ENCODE measurements around the gene GPR39. TPM values are rescaled to one million over a fixed set of nuclear protein-coding genes. Genes with fewer than 3 reads are reported as not detected.

GPR39 gene
- total and polyA plus RNA-seq, 10 donors = 0.05 TPM; not detected in 9

DNA sequence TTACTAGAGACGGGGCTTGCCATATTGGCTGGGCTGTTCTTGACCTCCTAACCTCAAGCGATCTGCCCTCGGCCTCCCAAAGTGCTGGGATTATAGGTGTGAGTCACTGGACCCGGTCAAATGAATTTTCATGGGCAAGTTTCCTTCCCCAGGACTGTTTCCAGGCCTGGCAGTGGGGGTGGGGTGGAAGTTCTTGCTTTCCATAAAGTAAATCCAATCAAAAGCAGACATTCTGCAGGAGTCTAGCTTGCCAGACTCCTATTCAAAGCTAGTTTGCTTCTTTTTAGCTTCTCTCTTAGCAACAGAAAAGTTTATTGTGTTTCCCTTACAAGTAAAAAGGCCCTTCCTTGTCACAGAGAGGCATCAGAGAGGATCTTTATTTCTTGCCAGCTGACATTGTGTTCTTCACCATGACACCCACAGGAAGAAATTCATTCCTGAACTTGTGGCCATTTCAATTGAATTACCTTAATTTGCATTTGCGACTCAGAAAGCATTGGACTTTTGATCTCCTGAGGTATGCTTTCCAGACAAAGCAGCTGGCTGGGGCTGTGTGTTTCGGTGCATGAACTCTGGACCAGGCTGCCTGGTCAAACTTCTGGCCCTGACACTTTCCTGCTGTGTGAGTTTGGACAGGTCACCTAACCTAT is 215.5 kb downstream of the GPR39 start:
- Histone ChIP-seq H3K9me3 (no peaks in the 10 kb centered on the region), H3K4me1 (no peaks in the 10 kb centered on the region), H3K27ac (no peak overlapping the region), H3K4me3 (no peak overlapping the region), H3K36me3 (no peaks in the 10 kb centered on the region), H3K27me3 (replicated peaks in 1 of 7) (peaks cover 0 to 5% (median 0%) of the 10 kb centered on the region in 7 donors)
- TF ChIP-seq POLR2A (IDR thresholded peaks at IDR 0.05) (no peak), POLR2AphosphoS5 (IDR thresholded peaks at IDR 0.05) (no peak)
- TF ChIP-seq, protein P1, sequence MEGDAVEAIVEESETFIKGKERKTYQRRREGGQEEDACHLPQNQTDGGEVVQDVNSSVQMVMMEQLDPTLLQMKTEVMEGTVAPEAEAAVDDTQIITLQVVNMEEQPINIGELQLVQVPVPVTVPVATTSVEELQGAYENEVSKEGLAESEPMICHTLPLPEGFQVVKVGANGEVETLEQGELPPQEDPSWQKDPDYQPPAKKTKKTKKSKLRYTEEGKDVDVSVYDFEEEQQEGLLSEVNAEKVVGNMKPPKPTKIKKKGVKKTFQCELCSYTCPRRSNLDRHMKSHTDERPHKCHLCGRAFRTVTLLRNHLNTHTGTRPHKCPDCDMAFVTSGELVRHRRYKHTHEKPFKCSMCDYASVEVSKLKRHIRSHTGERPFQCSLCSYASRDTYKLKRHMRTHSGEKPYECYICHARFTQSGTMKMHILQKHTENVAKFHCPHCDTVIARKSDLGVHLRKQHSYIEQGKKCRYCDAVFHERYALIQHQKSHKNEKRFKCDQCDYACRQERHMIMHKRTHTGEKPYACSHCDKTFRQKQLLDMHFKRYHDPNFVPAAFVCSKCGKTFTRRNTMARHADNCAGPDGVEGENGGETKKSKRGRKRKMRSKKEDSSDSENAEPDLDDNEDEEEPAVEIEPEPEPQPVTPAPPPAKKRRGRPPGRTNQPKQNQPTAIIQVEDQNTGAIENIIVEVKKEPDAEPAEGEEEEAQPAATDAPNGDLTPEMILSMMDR (IDR thresholded peaks at IDR 0.05 in 8 of 11, conservative IDR thresholded peaks at IDR 0.05 in 3 of 11) = no peak
- WGBS, 5 donors = 66 to 78% (median 76%) methylated on average over 6 of the region's 6 CpGs
- intact Hi-C loops (cut with DNase I; ENCODE audit: low total_unique reads) = no loop called here
- DNase-seq = no peak

DNA sequence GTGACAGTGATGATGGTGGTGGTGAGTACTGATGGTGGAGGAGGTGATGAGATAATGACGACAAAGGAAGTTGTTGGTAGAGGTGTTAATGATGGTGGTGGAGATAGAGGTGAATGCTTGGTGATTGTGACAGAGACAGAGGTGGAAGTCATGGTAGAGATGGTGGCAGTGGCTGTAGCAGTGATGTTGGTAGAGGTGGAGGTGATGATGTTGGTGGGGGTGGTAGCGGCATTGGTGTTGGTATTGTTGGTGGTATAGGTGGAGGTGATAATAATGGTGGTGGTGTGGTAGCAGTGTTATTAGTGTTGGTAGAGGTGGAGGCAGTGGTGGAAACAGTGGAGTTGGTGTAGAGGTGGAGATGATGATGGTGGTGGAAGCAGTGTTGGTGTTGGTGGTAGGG is 217.0 kb downstream of the GPR39 start:
- Histone ChIP-seq H3K9me3 (no peaks in the 10 kb centered on the region), H3K27ac (no peak overlapping the region), H3K4me1 (no peaks in the 10 kb centered on the region), H3K36me3 (no peaks in the 10 kb centered on the region), H3K27me3 (replicated peaks in 1 of 7) (peaks cover 0 to 5% (median 0%) of the 10 kb centered on the region in 7 donors), H3K4me3 (no peak overlapping the region)
- 81 to 94% (median 92%) methylated on average over 2 of the region's 2 CpGs for WGBS, 5 donors
- TF ChIP-seq, protein P1 (IDR thresholded peaks at IDR 0.05 in 8 of 11, conservative IDR thresholded peaks at IDR 0.05 in 3 of 11) = no peak
- TF ChIP-seq POLR2AphosphoS5 (IDR thresholded peaks at IDR 0.05) = no peak
- TF ChIP-seq POLR2A (IDR thresholded peaks at IDR 0.05) = no peak
- DNase-seq = no peak
- intact Hi-C loops (cut with DNase I; ENCODE audit: low total_unique reads) = no loop called here

DNA sequence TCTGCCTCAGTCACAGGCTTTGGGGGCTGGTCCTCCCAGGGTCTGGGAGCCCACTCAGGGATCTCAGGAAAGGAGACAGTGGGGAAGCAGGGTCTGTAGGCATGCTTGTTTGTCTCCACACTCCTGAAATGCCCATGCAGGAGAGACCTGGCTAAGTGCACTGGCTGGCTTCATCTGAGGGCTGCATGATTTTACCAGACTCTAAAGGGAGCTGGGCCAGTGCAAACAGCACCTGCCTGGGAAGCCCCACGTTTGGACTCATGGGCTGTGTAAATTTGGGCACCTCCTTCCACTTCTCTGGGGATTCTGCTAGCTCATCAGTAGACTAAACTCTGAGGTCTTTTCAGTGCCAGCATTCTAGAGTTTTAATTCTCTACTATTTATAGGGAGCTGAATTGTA is 219.7 kb downstream of the GPR39 start:
- DNase-seq = no peak
- 33 to 71% (median 54%) methylated on average over 1 of the region's 1 CpG for whole genome bisulfite sequencing, 5 donors
- Histone ChIP-seq H3K27me3 (replicated peaks in 1 of 7) (no peaks in the 10 kb centered on the region), H3K4me3 (no peak overlapping the region), H3K4me1 (no peaks in the 10 kb centered on the region), H3K9me3 (no peaks in the 10 kb centered on the region), H3K36me3 (no peaks in the 10 kb centered on the region), H3K27ac (no peak overlapping the region)
- TF ChIP-seq POLR2A (IDR thresholded peaks at IDR 0.05) (no peak), POLR2AphosphoS5 (IDR thresholded peaks at IDR 0.05) (no peak)
- TF ChIP-seq, protein P1 (IDR thresholded peaks at IDR 0.05 in 8 of 11, conservative IDR thresholded peaks at IDR 0.05 in 3 of 11) = no peak
- intact Hi-C loops (cut with DNase I; ENCODE audit: low total_unique reads) = no loop called here

DNA sequence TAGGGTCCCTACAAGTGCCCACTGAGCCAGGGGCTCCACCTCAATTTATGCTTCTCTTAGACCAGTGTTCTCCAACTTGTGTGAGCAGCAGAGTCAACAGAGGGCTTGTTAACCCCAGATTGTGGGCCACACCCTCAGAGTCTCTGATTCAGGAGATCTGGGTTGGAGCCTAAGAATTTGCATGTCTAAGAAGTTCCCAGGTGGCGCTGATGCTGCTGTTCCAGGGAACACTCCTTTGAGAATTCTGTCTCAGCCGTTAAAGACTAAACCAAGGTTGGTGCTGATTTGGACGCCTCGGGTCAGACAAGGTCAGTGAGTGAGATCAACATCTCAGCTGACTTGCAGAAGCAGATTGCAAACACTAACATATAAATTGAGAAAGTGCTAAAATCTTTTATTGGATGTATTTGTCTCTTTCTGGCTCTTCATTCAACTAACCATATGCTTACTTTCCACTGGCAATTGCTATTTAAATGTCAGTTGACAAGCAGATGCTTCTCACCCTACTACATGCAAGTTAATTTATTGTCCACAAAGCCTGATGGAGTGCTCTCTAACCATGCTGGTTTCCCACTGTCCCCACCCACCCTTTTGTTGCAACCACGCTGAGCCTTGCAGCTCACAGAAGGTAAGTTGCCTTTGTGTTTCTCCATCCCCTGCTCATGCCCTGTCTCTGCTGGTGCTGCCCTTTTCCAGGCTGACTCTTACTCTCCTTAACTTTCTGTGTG is 221.9 kb downstream of the GPR39 start:
- WGBS, 5 donors = 74 to 95% (median 82%) methylated on average over 5 of the region's 5 CpGs
- DNase-seq = no peak
- TF ChIP-seq, protein P1 (IDR thresholded peaks at IDR 0.05 in 8 of 11, conservative IDR thresholded peaks at IDR 0.05 in 3 of 11) = no peak
- TF ChIP-seq POLR2AphosphoS5 (IDR thresholded peaks at IDR 0.05) = no peak
- Histone ChIP-seq H3K9me3 (no peaks in the 10 kb centered on the region), H3K27me3 (replicated peaks in 1 of 7) (no peaks in the 10 kb centered on the region), H3K27ac (no peak overlapping the region), H3K4me3 (no peak overlapping the region), H3K36me3 (no peaks in the 10 kb centered on the region), H3K4me1 (no peaks in the 10 kb centered on the region)
- intact Hi-C loops (cut with DNase I; ENCODE audit: low total_unique reads) = no loop called here

Measured in spleen (tissue), 11 donors.